HG03159 (cell line): ENCODE results near the gene PRKCA.

ENCODE experiments used
- ATAC-seq: cut with Tn5 transposase; IDR thresholded peaks from one replicate; pipeline ENCODE4 v1.9.1; 2021; ENCODE audit warnings: mild to moderate bottlenecking, moderate library complexity; ENCODE audit not compliant: unreplicated experiment

PRKCA gene

GRCh38 chr17:66638707-66639479 lies 336.5 kb downstream of the PRKCA start:
- ATAC-seq: no peak

GRCh38 chr17:66643815-66644710 lies 341.6 kb downstream of the PRKCA start:
- no peak for ATAC-seq

DNA sequence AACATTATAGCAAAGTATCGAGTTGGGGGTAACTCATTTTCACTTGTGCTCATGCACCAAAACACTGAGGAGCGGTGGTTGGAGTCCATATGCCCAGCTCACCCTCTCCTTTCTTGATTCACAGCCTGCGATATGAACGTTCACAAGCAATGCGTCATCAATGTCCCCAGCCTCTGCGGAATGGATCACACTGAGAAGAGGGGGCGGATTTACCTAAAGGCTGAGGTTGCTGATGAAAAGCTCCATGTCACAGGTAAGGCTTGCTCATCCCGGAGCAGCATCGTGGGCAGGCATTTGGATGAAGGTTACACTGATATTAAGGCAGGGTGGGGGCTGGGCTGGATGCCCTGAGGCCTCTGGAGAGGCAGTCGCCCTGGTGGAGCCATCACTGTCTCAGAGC lies 342.8 kb downstream of the PRKCA start:
- no peak for ATAC-seq

GRCh38 chr17:66647391-66647983 lies 345.1 kb downstream of the PRKCA start:
- no peak for ATAC-seq

DNA sequence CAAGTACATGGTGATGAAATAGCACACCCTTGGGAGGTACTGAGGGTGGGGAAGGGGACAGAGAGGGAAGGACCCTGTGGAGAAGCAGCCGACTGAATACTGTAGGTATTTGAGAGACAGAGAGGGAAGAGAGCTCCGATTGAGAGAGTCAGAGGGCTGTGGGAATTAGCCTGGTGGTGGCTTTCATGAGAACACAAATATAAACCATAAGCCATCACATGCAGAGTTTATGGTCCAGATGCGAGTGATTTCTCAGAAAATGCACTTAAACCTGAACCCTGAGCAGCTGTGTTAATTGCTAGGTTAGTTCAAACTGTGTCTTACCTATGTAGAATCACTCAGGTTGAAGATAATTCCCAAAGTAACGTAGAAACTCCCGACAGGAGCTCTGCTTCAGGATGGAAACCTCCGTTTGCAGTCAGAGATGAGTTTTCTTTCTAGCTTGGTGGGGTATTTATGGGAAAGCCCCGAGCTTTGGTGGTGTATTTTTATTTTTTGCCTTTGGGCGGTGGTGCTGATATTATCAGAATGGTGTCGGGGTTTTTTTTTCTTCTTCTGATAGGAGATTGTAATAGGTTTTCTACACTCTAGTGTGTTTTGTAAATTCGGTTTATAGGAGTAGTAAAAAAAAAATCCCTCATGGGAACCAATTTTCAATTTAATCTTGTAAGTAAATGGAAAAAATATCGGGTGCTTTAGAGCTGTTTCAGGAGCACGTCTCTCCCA lies 347.6 kb downstream of the PRKCA start:
- no peak for ATAC-seq

DNA sequence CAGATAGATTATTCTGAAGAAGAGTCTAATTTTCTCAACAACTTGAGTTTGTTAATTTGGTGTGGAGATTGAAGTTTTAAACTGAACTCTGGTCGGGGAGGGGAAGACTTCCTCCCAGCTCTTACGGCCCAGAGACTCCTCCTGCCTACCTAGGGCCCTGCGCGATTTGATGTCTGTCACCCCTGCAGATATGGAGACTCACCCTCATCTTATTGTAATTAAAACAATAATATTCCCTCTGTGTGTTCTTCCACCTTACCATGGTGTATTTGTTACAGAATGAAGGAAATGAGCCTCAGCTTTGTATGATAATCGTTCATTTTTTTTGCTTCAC lies 348.1 kb downstream of the PRKCA start:
- ATAC-seq: no peak

DNA sequence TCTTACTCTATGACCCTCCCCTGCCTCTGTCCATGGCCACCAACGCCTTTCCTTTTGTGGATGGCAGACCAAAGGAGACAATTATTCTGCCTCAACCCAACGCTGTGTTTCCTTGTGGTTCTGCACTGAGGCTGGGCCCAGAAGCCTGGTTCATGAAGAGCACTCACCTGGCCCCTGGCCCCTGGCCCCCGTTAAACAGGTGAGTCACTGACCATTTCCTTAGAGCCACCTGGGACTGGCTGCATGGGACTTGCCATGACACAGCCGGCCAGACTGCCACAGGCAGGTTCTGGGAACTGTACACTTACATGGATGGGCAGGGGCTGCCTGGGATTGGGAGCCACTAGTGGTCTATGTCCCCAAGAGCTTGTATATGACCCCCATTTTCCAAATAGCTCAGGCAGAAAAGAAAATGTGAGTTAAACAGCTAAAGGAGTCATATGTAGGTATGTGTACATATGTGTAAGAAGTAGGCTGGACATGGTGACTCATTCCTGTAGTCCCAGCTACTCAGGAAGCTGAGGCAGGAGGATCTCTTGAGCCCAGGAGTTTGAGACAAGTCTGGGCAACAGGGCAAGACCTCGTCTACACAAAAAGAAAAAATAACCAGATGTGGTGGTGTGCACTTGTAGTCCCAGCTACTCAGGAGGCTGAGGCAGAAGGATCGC lies 350.6 kb downstream of the PRKCA start:
- ATAC-seq: no peak

DNA sequence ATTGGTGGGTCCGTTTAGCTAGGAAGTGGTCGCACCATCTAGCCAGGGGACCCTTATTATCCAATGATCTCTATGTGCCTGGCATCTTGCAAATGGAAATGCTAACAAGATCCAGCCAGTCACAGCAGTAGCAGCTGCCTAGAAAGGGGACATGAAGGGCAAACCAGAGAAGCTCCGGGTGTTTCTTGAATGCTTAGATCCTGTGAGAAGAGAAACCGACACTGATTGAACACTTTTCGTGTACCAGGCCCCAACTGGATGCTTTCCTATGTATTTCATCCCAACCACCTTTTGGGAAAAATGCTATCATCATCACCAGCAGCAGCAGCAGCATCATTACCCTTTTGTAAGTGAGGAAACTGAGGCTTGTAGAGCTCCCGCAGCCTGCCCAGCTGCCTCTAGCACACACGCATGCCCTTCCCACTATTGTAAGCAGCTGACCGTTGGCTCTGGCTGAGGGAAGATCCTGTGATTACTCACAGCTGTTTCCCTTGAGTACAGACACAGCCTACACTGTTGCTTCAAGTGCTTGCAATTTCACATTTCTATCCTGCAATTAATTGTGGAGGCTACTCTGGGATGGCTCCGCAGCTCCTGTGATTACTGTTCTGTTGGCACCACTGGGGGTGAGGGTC lies 351.8 kb downstream of the PRKCA start:
- no peak for ATAC-seq

GRCh38 chr17:66654764-66655163 lies 352.4 kb downstream of the PRKCA start:
- no peak for ATAC-seq

- ATAC-seq: no peak
Observed at GRCh38 chr17:66655461-66655860, 353.0 kb downstream of the PRKCA start.

DNA sequence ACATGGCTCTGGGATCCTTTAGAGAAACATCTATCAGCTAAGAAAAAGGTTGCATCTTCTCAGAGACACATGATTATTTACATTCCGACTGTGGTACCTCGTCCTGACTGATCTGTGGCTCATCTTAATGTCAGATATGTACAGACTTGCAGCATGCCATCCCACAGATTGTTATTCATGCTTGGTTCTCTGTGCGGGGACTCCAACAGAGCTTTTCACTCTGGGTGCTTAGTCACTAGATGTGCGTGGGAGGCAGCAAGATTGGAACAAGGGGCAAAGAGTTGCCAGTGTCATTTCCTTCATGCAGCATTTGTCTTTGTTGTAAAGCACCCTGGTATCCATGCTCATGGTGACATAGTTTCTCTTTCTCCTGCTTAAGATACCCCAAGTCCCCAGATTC lies 353.4 kb downstream of the PRKCA start:
- no peak for ATAC-seq

GRCh38 chr17:66661411-66662256 lies 359.2 kb downstream of the PRKCA start:
- no peak for ATAC-seq

- no peak for ATAC-seq
Observed at GRCh38 chr17:66662496-66662895, 360.1 kb downstream of the PRKCA start.

- ATAC-seq: no peak
Observed at GRCh38 chr17:66663041-66663606, 360.7 kb downstream of the PRKCA start.

GRCh38 chr17:66664336-66664735 lies 361.9 kb downstream of the PRKCA start:
- ATAC-seq: no peak

GRCh38 chr17:66665194-66665593 lies 362.8 kb downstream of the PRKCA start:
- ATAC-seq: no peak

GRCh38 chr17:66667090-66667489 lies 364.7 kb downstream of the PRKCA start:
- ATAC-seq: no peak

- ATAC-seq: no peak
Observed at GRCh38 chr17:66667491-66668030, 365.1 kb downstream of the PRKCA start.

DNA sequence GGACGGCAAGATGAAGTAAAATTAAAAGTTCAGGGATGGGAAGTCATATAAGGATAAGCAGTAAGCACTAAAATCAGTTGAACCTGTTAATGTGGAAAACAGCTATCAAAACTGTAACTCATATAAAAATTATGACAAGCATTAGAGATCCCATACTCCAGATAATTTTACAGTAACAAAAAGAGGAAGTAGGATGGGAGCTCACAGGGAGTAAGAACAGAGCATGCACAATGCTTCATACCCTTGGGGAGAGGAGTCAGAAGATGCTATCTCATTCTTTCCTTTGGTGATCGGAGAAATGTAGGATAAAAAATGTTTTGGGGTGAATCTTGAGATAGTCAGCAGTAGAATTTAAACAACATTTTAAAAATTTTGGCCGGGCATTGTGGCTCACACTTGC lies 367.8 kb downstream of the PRKCA start:
- ATAC-seq: no peak
